Gastroesophageal sphincter (tissue), 3 donors: ENCODE measurements around the gene ITIH1.

ENCODE experiments used
- EP300 ChIP-seq: sonication (generic); formaldehyde crosslinking; IDR thresholded peaks from one replicate; pipeline ENCODE4 v1.6.1; 2017; ENCODE audit warnings: antibody characterized with exemption, mild to moderate bottlenecking
- POLR2A ChIP-seq, 2 donors: fragments of 450-650 bp; IDR thresholded peaks; one replicate each; pipeline ENCODE4 v1.6.1; 2017; ENCODE audit warnings: antibody characterized with exemption in 2 of 2, mild to moderate bottlenecking in 2 of 2, moderate library complexity in 1 of 2
- POLR2AphosphoS5 ChIP-seq: sonication (generic); formaldehyde crosslinking; IDR thresholded peaks from one replicate; pipeline ENCODE4 v1.6.1; 2017; ENCODE audit warnings: antibody characterized with exemption
- TF ChIP-seq, protein P1 (sequence below), 4 experiments: fragments of 200-600 bp in 2 of 4; fragments of 450-650 bp in 2 of 4; sonication (generic) in 1 of 4; IDR thresholded peaks; one replicate each; pipeline ENCODE4 v1.5.1; 2017 to 2019; ENCODE audit warnings: antibody characterized with exemption in 4 of 4, mild to moderate bottlenecking in 2 of 4, moderate library complexity in 2 of 4

DNA sequence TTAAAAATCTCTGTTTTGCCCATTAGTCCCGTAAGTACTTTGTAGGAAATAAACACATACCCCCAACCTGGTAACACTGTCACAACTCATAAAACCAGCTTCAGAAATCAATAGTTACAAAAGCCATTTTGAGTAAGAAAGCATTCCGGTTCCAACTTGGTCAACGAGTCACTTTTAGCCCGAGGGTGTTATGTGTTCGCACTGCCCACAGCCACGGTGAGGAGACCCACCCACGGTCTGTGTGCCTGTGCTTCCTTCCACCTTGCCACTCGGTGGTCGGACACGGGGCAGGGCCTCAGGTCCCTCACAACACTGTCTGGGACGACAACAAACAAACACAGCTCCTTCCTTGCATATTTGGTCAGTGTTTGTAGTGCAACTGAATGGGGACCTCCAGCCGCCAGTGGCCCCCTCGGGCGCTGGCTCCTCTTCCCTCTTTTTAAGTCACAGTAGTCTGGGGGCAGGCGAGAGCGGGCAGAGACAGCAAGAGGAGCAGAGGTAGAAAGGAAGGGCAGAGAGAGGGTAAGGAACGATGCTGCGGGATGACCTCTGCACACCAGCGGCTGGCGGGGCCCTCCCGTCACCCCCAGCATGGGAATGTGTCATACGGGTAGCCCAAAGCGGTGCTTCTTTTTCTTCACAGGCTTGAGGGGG, 62.6 kb downstream of the ITIH1 start:
- TF ChIP-seq, protein P1, sequence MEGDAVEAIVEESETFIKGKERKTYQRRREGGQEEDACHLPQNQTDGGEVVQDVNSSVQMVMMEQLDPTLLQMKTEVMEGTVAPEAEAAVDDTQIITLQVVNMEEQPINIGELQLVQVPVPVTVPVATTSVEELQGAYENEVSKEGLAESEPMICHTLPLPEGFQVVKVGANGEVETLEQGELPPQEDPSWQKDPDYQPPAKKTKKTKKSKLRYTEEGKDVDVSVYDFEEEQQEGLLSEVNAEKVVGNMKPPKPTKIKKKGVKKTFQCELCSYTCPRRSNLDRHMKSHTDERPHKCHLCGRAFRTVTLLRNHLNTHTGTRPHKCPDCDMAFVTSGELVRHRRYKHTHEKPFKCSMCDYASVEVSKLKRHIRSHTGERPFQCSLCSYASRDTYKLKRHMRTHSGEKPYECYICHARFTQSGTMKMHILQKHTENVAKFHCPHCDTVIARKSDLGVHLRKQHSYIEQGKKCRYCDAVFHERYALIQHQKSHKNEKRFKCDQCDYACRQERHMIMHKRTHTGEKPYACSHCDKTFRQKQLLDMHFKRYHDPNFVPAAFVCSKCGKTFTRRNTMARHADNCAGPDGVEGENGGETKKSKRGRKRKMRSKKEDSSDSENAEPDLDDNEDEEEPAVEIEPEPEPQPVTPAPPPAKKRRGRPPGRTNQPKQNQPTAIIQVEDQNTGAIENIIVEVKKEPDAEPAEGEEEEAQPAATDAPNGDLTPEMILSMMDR (IDR thresholded peaks at IDR 0.05) = no peak
- TF ChIP-seq POLR2A (IDR thresholded peaks at IDR 0.05) (no peak), POLR2AphosphoS5 (no peak), EP300 (no peak)
